ENCODE results near the gene KBTBD7.

Gene KBTBD7

GRCh38 chr13:41182231-41182630 is 12.1 kb downstream of the KBTBD7 start:
- no peaks in the 10 kb centered on the region for H3K36me3 ChIP-seq (ENCODE audit: control insufficient read depth in 2 of 2, insufficient read depth in 1 of 2, low read length in 2 of 2)
- POLR2A ChIA-PET: no interaction called here
- no peaks in the 10 kb centered on the region for H3K4me1 ChIP-seq (ENCODE audit: control insufficient read depth, insufficient read depth, low read length)
- no peak for TF ChIP-seq WT1 (tag by site-specific recombination; IDR thresholded peaks at IDR 0.05)
- no peak for TF ChIP-seq ZNF341 (tag by site-specific recombination; IDR thresholded peaks at IDR 0.05; ENCODE audit: low read depth)
- TF ChIP-seq, protein P1, sequence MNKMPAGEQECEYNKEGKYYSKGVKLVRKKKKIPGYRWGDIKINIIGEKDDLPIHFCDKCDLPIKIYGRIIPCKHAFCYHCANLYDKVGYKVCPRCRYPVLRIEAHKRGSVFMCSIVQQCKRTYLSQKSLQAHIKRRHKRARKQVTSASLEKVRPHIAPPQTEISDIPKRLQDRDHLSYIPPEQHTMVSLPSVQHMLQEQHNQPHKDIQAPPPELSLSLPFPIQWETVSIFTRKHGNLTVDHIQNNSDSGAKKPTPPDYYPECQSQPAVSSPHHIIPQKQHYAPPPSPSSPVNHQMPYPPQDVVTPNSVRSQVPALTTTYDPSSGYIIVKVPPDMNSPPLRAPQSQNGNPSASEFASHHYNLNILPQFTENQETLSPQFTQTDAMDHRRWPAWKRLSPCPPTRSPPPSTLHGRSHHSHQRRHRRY (tag by site-specific recombination; IDR thresholded peaks at IDR 0.05): no peak
- TF ChIP-seq, protein P2, sequence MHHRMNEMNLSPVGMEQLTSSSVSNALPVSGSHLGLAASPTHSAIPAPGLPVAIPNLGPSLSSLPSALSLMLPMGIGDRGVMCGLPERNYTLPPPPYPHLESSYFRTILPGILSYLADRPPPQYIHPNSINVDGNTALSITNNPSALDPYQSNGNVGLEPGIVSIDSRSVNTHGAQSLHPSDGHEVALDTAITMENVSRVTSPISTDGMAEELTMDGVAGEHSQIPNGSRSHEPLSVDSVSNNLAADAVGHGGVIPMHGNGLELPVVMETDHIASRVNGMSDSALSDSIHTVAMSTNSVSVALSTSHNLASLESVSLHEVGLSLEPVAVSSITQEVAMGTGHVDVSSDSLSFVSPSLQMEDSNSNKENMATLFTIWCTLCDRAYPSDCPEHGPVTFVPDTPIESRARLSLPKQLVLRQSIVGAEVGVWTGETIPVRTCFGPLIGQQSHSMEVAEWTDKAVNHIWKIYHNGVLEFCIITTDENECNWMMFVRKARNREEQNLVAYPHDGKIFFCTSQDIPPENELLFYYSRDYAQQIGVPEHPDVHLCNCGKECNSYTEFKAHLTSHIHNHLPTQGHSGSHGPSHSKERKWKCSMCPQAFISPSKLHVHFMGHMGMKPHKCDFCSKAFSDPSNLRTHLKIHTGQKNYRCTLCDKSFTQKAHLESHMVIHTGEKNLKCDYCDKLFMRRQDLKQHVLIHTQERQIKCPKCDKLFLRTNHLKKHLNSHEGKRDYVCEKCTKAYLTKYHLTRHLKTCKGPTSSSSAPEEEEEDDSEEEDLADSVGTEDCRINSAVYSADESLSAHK (tag by site-specific recombination; IDR thresholded peaks at IDR 0.05): no peak
- no peak for TF ChIP-seq ZNF843 (tag by site-specific recombination; IDR thresholded peaks at IDR 0.05)
- no peak for TF ChIP-seq ZNF416 (tag by site-specific recombination; IDR thresholded peaks at IDR 0.05)
- no peak for TF ChIP-seq ZNF624 (tag by site-specific recombination; IDR thresholded peaks at IDR 0.05)
- TF ChIP-seq, protein P3, sequence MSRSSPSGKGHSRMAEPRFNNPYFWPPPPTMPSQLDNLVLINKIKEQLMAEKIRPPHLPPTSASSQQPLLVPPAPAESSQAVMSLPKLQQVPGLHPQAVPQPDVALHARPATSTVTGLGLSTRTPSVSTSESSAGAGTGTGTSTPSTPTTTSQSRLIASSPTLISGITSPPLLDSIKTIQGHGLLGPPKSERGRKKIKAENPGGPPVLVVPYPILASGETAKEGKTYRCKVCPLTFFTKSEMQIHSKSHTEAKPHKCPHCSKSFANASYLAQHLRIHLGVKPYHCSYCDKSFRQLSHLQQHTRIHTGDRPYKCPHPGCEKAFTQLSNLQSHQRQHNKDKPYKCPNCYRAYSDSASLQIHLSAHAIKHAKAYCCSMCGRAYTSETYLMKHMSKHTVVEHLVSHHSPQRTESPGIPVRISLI (tag by site-specific recombination; IDR thresholded peaks at IDR 0.05): no peak
- no peak for TF ChIP-seq ZNF335 (tag by site-specific recombination; conservative IDR thresholded peaks at IDR 0.05)
- TF ChIP-seq ZNF280C (tag by site-specific recombination; IDR thresholded peaks at IDR 0.05): no peak
- TF ChIP-seq ZNF138 (tag by site-specific recombination; IDR thresholded peaks at IDR 0.05; ENCODE audit: borderline replicate concordance): no peak
- no peaks in the 10 kb centered on the region for H3K9me3 ChIP-seq (ENCODE audit: control insufficient read depth, insufficient read depth, low read depth, low read length)
- no peak overlapping the region for H3K27ac ChIP-seq (ENCODE audit: extremely low read depth, low read depth, low read length)
- CTCF ChIA-PET: no interaction called here
- no peak overlapping the region for H3K4me3 ChIP-seq (ENCODE audit: low read depth, low read length)

DNA sequence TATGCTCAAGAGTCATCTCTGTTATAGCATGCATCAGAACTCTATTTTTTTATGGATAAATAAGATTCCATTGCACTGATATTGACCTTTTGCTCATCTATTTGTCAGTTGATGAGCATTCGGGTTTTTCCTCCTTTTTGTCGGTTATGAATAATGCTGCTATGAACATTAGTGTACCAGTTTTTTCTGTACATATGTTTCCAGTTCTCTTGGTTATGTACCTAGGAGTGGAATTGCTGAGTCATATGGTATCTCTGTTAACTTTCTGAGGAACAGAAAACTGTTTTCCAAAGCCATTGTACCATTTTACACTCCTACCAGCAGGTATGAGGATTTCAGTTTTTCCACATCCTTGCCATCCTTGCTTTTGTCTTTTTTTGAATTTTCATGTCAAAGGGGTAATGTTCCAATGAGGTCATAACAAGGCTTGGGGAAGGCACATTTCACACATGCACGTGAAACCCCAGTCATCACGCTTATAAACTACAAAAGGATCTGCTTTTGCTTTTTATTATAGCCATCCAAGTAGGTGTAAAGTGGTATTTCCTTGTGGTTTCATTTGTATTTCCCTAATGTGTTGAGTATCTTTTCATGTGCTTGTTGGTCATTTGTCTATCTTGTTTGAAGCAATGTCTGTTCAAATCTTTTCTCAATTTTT is 14.6 kb downstream of the KBTBD7 start:
- ChIA-PET POLR2A (no interaction called here), CTCF (no interaction called here)
- no peaks in the 10 kb centered on the region for H3K4me1 ChIP-seq (ENCODE audit: control insufficient read depth, insufficient read depth, low read length)
- H3K27ac ChIP-seq (ENCODE audit: extremely low read depth, low read depth, low read length): no peak overlapping the region
- TF ChIP-seq ZNF221 (tag by site-specific recombination; IDR thresholded peaks at IDR 0.05; ENCODE audit: borderline replicate concordance) (no peak), ZNF112 (tag by site-specific recombination; IDR thresholded peaks at IDR 0.05) (no peak), ZNF121 (tag by site-specific recombination; IDR thresholded peaks at IDR 0.05) (no peak), ZNF610 (tag by site-specific recombination; IDR thresholded peaks at IDR 0.05; ENCODE audit: borderline replicate concordance) (no peak), PBX3 (CRISPR knock-in tag; IDR thresholded peaks at IDR 0.05) (no peak), KLF8 (tag by site-specific recombination; IDR thresholded peaks at IDR 0.05) (no peak), ZSCAN30 (tag by site-specific recombination; IDR thresholded peaks at IDR 0.05) (no peak), ZNF292 (tag by site-specific recombination; IDR thresholded peaks at IDR 0.05; ENCODE audit: borderline replicate concordance, low read depth) (no peak), ZNF324 (tag by site-specific recombination; IDR thresholded peaks at IDR 0.05) (no peak), ZNF426 (tag by site-specific recombination; IDR thresholded peaks at IDR 0.05) (no peak), ZNF169 (tag by site-specific recombination; IDR thresholded peaks at IDR 0.05) (no peak), ZNF660 (tag by site-specific recombination; IDR thresholded peaks at IDR 0.05) (no peak), ZNF214 (tag by site-specific recombination; IDR thresholded peaks at IDR 0.05; ENCODE audit: borderline replicate concordance) (no peak), ZNF23 (tag by site-specific recombination; IDR thresholded peaks at IDR 0.05; ENCODE audit: borderline replicate concordance) (no peak), ZNF555 (tag by site-specific recombination; conservative IDR thresholded peaks at IDR 0.05) (no peak)
- H3K4me3 ChIP-seq (ENCODE audit: low read depth, low read length): no peak overlapping the region
- no peaks in the 10 kb centered on the region for H3K36me3 ChIP-seq (ENCODE audit: control insufficient read depth in 2 of 2, insufficient read depth in 1 of 2, low read length in 2 of 2)
- H3K9me3 ChIP-seq (ENCODE audit: control insufficient read depth, insufficient read depth, low read depth, low read length): no peaks in the 10 kb centered on the region

Measured in HEK293 (cell line).